ENCODE results near the gene LRRC36.

The LRRC36 gene

GRCh38 chr16:67429053-67429798 is 102.6 kb downstream of the LRRC36 start:
- DNase-seq, result no peak

- no peak for DNase-seq
Measured at GRCh38 chr16:67429799-67430503, 103.3 kb downstream of the LRRC36 start.

GRCh38 chr16:67430504-67430976 is 103.9 kb downstream of the LRRC36 start:
- DNase-seq, result peak; percentile 32

GRCh38 chr16:67430977-67431774 is 104.6 kb downstream of the LRRC36 start, which contains the start of gene HSD11B2:
TSS of gene HSD11B2 (plus strand) at chr16:67431121. CDS start at chr16:67431249, 128 bp downstream.
- peak; percentile 52 for DNase-seq

GRCh38 chr16:67431775-67432505 is 105.3 kb downstream of the LRRC36 start:
- DNase-seq, result no peak

- no peak for DNase-seq
Measured at GRCh38 chr16:67432506-67432890, 105.9 kb downstream of the LRRC36 start.

GRCh38 chr16:67433131-67433719 is 106.6 kb downstream of the LRRC36 start:
- no peak for DNase-seq

Data from CD4-positive, alpha-beta T cell treated with Interleukin-6 for 4 hours (primary cell).